BLaER1 treated with 17β-estradiol and CSF1 and Interleukin-3, amounts not matched to agents 10 nM and 100 nM (cell line): ENCODE measurements around the gene FILIP1.

Experiments used
- H3K27ac ChIP-seq, 11 experiments: shearing (Covaris generic); formaldehyde crosslinking; 2 replicates each; pipeline ENCODE4 v1.8.1; 2022
- H3K27me3 ChIP-seq, 11 experiments: shearing (Covaris generic); formaldehyde crosslinking; 2 replicates each; pipeline ENCODE4 v1.8.1; 2022
- H3K36me3 ChIP-seq, 11 experiments: shearing (Covaris generic); formaldehyde crosslinking; 2 replicates each; pipeline ENCODE4 v1.8.1; 2022
- H3K4me1 ChIP-seq, 10 experiments: shearing (Covaris generic); formaldehyde crosslinking; 2 replicates each; pipeline ENCODE4 v1.8.1; 2022
- H3K4me2 ChIP-seq, 11 experiments: shearing (Covaris generic); formaldehyde crosslinking; 2 replicates each; pipeline ENCODE4 v1.8.1; 2022
- H3K4me3 ChIP-seq, 10 experiments: shearing (Covaris generic); formaldehyde crosslinking; 2 replicates each; pipeline ENCODE4 v1.8.1; 2022
- H3K9ac ChIP-seq, 11 experiments: shearing (Covaris generic); formaldehyde crosslinking; 2 replicates each; pipeline ENCODE4 v1.8.1; 2022
- H3K9me3 ChIP-seq, 11 experiments: shearing (Covaris generic); formaldehyde crosslinking; replicated peaks in 1 of 11; 2 replicates each; pipeline ENCODE4 v1.8.1; 2022
- H4K20me1 ChIP-seq, 11 experiments: shearing (Covaris generic); formaldehyde crosslinking; 2 replicates each; pipeline ENCODE4 v1.8.1; 2022
- Cebpa-rat ChIP-seq, 11 experiments: shearing (Covaris generic); IDR thresholded peaks; 2 replicates each; pipeline ENCODE4 v1.8.1; 2022

The FILIP1 gene

DNA sequence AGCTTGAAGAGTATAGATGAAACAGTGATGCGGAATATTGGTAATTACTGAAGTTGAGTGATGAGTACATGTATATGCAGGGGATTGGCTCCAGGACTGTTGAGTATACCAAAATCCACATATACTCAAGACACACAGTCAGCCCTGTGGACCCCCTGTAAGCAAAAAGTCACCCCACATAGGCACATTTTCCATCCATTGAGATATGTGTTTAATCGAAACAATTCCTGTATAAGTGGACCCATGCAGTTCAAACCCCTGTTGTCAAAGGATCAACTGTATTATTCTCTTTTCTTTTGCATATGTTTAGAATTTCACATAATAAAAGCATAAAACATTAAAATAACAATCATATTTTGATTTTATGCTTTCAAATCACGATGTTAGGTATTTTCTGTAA, 32.1 kb upstream of the FILIP1 start:
- H3K27me3 ChIP-seq, result no peaks in the 10 kb centered on the region
- H3K27ac ChIP-seq, result no peak overlapping the region
- no peak overlapping the region for H3K4me3 ChIP-seq
- no peaks in the 10 kb centered on the region for H3K36me3 ChIP-seq
- H3K9ac ChIP-seq, result no peak overlapping the region
- H3K4me1 ChIP-seq, result no peaks in the 10 kb centered on the region
- no peak for TF ChIP-seq Cebpa-rat (IDR thresholded peaks at IDR 0.05)
- no peaks in the 10 kb centered on the region for H4K20me1 ChIP-seq
- H3K4me2 ChIP-seq, result no peak overlapping the region
- no peaks in the 10 kb centered on the region for H3K9me3 ChIP-seq

GRCh38 chr6:75524322-75524972, 30.8 kb upstream of the FILIP1 start:
- H3K9me3 ChIP-seq, result no peaks in the 10 kb centered on the region

DNA sequence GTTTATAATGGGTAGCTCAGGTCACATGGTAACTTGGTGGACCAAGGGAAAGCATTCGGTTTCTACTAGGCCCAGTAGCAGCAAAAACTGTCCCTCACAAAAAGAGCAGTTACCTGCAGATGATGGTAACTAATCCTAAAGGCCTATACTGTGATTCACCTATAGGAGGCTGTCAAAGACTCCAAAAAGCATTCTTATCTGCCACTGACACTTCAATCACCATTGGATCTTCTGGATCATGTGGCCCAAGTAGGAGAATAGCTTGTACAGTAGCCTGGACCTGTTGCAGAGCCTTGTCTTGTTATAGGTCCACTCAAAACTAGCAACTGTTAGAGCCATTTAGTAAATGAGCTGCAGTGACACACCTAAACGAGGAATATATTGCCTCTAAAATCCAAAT, 23.2 kb upstream of the FILIP1 start:
- Histone ChIP-seq H3K9ac (no peak overlapping the region), H3K27me3 (no peaks in the 10 kb centered on the region), H3K36me3 (no peaks in the 10 kb centered on the region), H3K4me1 (no peaks in the 10 kb centered on the region), H4K20me1 (no peaks in the 10 kb centered on the region), H3K27ac (no peak overlapping the region), H3K4me3 (no peak overlapping the region), H3K9me3 (no peaks in the 10 kb centered on the region), H3K4me2 (no peak overlapping the region)
- TF ChIP-seq Cebpa-rat (IDR thresholded peaks at IDR 0.05), result no peak

More at GRCh38 chr6:75524322-75524972, 30.8 kb upstream of the FILIP1 start:
- Histone ChIP-seq H3K4me3 (no peak overlapping the region), H3K36me3 (no peaks in the 10 kb centered on the region), H3K9ac (no peak overlapping the region), H3K4me2 (no peak overlapping the region), H4K20me1 (no peaks in the 10 kb centered on the region), H3K27me3 (no peaks in the 10 kb centered on the region), H3K4me1 (no peaks in the 10 kb centered on the region), H3K27ac (no peak overlapping the region)
- TF ChIP-seq Cebpa-rat (IDR thresholded peaks at IDR 0.05), result no peak

DNA sequence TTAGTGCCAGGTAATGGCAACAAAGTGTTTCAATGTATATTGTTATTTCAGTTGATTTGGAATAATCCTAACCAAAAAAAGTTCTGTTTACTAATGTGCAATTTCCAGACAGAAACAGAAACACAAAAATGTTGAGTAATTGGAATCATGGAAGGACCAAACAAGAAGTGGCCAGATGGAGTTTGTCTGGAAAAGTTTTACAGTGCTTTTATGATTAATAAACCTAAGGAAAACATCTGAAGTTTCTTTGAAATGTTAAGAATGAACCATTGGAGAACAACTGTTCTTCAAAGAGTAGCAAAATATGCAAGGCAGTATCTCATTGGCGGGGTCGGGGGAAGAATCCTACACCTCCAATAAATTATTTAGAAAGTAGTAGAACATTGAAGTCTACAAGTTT, 19.0 kb upstream of the FILIP1 start:
- H3K27me3 ChIP-seq, result no peaks in the 10 kb centered on the region

GRCh38 chr6:75505424-75505823, 11.8 kb upstream of the FILIP1 start:
- Histone ChIP-seq H3K9ac (no peak overlapping the region), H3K36me3 (no peaks in the 10 kb centered on the region), H3K9me3 (peaks cover 0 to 15% (median 9%) of the 10 kb centered on the region in 11 experiments; a peak in 9 of 22 replicates), H3K27ac (no peak overlapping the region), H4K20me1 (no peaks in the 10 kb centered on the region), H3K27me3 (no peaks in the 10 kb centered on the region), H3K4me3 (no peak overlapping the region), H3K4me1 (no peaks in the 10 kb centered on the region), H3K4me2 (no peak overlapping the region)
- no peak for TF ChIP-seq Cebpa-rat (IDR thresholded peaks at IDR 0.05)

More for the DNA sequence above, 19.0 kb upstream of the FILIP1 start:
- TF ChIP-seq Cebpa-rat (IDR thresholded peaks at IDR 0.05), result no peak
- Histone ChIP-seq H3K4me2 (no peak overlapping the region), H3K36me3 (no peaks in the 10 kb centered on the region), H4K20me1 (no peaks in the 10 kb centered on the region), H3K4me1 (no peaks in the 10 kb centered on the region), H3K4me3 (no peak overlapping the region), H3K9me3 (peaks cover 0 to 4% (median under 1%) of the 10 kb centered on the region in 11 experiments; a peak in 6 of 22 replicates), H3K27ac (no peak overlapping the region), H3K9ac (no peak overlapping the region)

DNA sequence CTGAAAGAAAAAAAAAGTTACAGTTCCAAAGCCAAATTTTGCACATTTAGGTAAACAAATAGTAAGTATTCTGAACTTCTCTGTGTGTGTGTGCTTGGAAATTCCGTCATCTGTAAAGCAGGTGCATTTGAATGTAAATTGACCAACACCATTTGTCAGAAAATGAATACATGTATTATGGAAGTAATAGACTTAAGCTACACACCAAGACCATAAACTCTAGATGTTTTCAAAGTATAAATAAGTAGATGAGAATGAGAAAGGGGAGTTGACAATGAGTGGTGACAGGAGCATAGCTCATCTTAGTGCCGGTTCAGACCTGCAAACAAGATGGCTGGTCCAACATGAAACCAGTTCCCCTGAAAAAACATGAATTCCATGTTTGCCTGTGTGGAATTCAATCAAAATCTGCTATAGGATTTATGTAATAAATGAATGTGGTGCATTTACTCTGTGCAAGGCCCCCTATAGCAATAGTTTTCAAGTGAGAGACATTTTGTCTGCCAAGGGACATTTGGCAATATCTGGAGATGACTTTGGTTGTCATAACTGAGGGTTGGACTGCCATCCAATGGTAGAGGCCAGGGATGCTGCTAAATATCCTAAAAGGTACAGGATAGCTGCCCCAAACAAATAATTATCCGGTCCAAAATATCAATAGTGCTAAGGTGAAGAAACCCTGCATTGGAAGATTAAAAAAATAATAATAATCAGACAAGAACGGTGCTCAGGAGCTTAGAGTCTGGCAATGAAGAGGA, 11.0 kb upstream of the FILIP1 start:
- H3K4me3 ChIP-seq, result no peak overlapping the region
- no peaks in the 10 kb centered on the region for H3K36me3 ChIP-seq
- H3K9me3 ChIP-seq, result peaks cover 0 to 15% (median 9%) of the 10 kb centered on the region in 11 experiments; a peak in 9 of 22 replicates
- H3K9ac ChIP-seq, result no peak overlapping the region
- no peaks in the 10 kb centered on the region for H3K4me1 ChIP-seq
- no peaks in the 10 kb centered on the region for H4K20me1 ChIP-seq
- no peak for TF ChIP-seq Cebpa-rat (IDR thresholded peaks at IDR 0.05)
- no peak overlapping the region for H3K27ac ChIP-seq
- H3K27me3 ChIP-seq, result no peaks in the 10 kb centered on the region
- no peak overlapping the region for H3K4me2 ChIP-seq

GRCh38 chr6:75503291-75503690, 9.7 kb upstream of the FILIP1 start:
- Histone ChIP-seq H3K27me3 (no peaks in the 10 kb centered on the region), H4K20me1 (no peaks in the 10 kb centered on the region), H3K9ac (no peak overlapping the region), H3K4me2 (no peak overlapping the region), H3K4me1 (no peaks in the 10 kb centered on the region), H3K9me3 (peaks cover 0 to 15% (median 9%) of the 10 kb centered on the region in 11 experiments; a peak in 9 of 22 replicates), H3K4me3 (no peak overlapping the region), H3K27ac (no peak overlapping the region), H3K36me3 (no peaks in the 10 kb centered on the region)
- TF ChIP-seq Cebpa-rat (IDR thresholded peaks at IDR 0.05), result no peak

DNA sequence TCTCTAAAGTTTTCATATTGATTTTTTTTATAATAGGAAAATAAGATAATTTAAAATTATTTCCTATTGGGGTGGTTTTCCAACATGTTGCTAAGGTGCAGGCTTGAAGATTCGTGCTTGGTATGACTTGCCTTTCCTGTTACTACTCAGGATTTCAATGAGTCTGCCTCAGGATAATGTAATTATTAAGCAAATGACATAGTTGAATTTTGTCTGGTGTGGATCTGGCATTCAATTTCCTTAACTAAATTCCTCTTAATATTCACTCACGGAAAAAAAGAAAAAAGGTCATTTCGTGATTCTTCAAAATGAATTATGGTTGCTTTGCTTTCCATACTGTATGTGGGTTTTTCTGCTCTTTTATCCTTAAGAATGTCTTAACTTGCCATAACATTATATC, 9.3 kb upstream of the FILIP1 start:
- no peak for TF ChIP-seq Cebpa-rat (IDR thresholded peaks at IDR 0.05)
- Histone ChIP-seq H3K36me3 (no peaks in the 10 kb centered on the region), H3K4me2 (no peak overlapping the region), H3K9ac (no peak overlapping the region), H3K27me3 (no peaks in the 10 kb centered on the region), H3K4me1 (no peaks in the 10 kb centered on the region), H3K4me3 (no peak overlapping the region), H3K9me3 (peaks cover 0 to 15% (median 8%) of the 10 kb centered on the region in 11 experiments; a peak in 9 of 22 replicates), H3K27ac (no peak overlapping the region), H4K20me1 (no peaks in the 10 kb centered on the region)

DNA sequence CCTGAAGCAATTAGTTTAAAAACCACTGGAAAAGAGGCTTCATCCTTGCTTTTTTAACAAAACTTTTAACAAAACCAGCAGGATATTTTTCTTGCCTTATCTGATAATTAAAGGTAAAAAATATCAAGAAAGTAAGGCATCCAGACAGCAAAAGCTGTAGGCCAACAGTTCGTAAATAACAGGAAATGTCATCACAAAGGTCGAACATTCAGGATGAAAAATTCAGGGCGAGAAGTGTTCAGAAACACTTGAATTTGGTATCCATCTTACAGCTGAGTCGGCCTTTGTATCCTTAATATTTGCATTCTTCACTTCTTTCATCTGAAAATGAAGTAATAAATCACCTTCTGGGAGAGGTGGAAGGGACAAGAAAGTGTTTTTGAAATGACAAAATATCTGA, 8.2 kb upstream of the FILIP1 start:
- Histone ChIP-seq H3K9ac (no peak overlapping the region), H3K27me3 (no peaks in the 10 kb centered on the region), H3K36me3 (no peaks in the 10 kb centered on the region), H3K9me3 (peaks cover 0 to 6% (median 0%) of the 10 kb centered on the region in 11 experiments; a peak in 5 of 22 replicates), H3K4me2 (no peak overlapping the region), H3K27ac (no peak overlapping the region), H3K4me3 (no peak overlapping the region), H3K4me1 (peaks cover 0 to 3% (median under 1%) of the 10 kb centered on the region in 10 experiments; a peak in 6 of 20 replicates), H4K20me1 (no peaks in the 10 kb centered on the region)
- no peak for TF ChIP-seq Cebpa-rat (IDR thresholded peaks at IDR 0.05)

GRCh38 chr6:75499640-75500039, 6.0 kb upstream of the FILIP1 start:
- Histone ChIP-seq H3K4me3 (no peak overlapping the region), H3K4me2 (no peak overlapping the region), H3K4me1 (peaks cover 10 to 19% (median 15%) of the 10 kb centered on the region in 10 experiments), H3K36me3 (no peaks in the 10 kb centered on the region), H3K9ac (no peak overlapping the region), H3K27me3 (no peaks in the 10 kb centered on the region), H3K27ac (no peak overlapping the region), H4K20me1 (no peaks in the 10 kb centered on the region), H3K9me3 (no peaks in the 10 kb centered on the region)
- TF ChIP-seq Cebpa-rat (IDR thresholded peaks at IDR 0.05), result 0 out of 22 replicates have a peak, but pooled peaks of 1 of the 11 experiments have one; percentile 13
